Fibroblast of skin of left quadriceps (primary cell): ENCODE measurements around the gene WNT9B.

Source experiments
- DNase-seq, 2 experiments: peaks; one replicate each; pipeline ENCODE4 v3.0.0-alpha.2; 2013; ENCODE audit warnings: low read depth in 2 of 2

Gene WNT9B

DNA sequence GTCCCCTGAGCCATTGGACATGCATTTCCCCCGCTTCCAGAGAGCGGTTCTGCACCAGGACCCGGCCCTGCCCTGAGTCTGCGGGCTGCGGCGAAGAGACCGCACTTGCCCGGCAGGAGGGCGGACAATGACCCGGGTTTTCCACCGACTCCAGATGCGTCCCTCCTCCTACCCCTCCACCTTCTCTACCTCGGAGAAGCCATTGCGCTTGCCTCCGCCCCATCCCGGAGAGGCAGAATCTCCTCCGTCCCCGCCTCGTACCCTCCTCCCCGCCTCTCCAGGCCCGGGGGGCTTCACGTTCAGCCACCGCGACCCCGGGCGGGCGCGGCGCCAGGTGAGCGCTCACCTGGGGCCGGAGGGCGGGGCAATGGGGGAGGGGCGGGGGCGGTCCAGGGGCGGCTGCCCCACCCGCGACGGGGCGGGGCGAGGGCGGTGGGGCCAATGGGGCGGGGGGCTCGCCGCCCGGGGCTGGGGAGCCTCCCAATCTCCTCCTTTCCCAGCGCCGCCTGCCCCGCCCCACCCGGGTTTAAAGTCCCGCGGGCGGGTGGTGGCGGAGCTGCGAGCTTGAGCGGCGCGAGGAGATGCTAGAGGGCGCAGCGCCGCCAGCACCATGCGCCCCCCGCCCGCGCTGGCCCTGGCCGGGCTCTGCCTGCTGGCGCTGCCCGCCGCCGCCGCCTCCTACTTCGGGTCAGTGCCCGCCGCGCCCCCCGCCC, at the start of gene WNT9B:
Gene WNT9B, plus strand, starts transcription at position 555 of the 713 bp plus-strand sequence. Its CDS starts 56 bp downstream, at position 611.
- no peak for DNase-seq

- no peak for DNase-seq
These were observed 48.6 kb upstream of the WNT9B start for GRCh38 chr17:46802800-46803199.

GRCh38 chr17:46803544-46803943, 47.8 kb upstream of the WNT9B start:
- no peak for DNase-seq

DNA sequence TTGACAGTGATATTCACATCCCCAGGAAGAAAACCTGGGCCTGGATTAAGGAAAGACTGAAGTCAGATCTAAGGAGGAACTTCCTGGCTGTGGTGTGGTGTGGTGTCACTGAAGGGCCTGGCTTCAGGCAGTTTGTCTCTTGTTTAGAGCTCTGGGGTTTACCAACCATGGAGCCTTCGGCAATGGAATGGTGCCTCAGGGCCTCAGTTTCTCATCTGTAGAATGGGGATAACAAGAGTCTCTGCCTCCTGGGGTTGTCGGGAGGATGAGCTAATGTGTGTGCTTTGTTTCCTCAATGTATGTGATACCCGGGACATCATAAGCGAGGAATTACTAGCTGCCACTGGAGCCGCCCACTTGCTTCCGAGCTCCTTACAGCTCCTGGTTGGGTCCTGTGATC, 45.6 kb upstream of the WNT9B start:
- no peak for DNase-seq

DNA sequence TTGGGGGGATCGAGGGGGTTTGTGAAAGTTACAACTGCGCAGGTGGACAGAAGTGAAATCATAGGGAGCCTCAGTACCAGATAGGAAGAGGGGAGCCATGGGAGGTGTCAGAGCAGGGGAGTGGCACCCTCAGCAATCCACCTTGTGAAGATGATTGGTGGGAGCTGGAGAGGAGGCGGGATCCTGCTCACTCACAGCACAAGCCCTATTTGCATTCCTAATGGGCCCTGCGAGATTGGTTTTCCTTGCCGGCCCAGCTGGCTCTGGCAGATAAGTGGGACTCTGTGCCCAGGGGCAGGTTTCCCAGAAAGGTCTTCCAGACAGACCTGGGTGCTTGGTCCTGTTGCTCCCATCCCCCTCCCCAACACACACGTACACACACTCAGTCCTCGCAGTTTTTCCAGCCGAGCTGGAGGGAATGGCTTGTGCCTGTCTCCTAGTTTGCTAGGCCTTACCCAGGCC, 42.2 kb upstream of the WNT9B start:
- DNase-seq: no peak

- no peak for DNase-seq
These were observed 40.5 kb upstream of the WNT9B start for GRCh38 chr17:46810837-46811236.

DNA sequence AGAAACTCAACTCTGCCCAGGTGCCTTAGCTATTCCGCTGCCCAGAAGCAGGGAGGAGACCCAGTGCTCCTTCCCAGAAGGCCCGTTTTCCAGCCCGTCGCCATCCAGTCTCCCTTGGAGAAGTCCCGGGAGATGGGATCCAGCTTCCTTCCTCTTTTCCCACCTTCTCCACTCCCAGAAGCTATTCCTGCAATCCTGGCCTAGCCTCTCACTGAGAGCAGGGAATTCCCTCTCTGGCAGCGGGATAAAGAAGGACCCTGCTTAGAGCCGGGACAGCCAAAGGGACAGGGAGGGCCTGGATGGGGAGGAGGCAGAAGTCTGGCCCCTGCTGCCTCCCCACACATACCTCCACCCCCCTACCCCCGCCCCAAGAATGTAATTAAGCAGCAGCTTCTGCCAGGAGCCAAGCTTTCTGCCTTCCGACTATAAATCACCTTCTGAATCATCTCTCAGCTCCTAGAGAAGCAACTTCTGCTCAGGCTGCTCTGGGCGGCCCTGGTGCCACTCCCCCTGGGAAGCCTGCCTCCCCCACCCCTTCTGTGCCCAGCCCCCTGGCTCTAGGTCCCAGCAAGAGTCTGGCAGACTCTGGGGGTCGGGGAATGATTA, 39.3 kb upstream of the WNT9B start:
- DNase-seq: peak; percentile 82

DNA sequence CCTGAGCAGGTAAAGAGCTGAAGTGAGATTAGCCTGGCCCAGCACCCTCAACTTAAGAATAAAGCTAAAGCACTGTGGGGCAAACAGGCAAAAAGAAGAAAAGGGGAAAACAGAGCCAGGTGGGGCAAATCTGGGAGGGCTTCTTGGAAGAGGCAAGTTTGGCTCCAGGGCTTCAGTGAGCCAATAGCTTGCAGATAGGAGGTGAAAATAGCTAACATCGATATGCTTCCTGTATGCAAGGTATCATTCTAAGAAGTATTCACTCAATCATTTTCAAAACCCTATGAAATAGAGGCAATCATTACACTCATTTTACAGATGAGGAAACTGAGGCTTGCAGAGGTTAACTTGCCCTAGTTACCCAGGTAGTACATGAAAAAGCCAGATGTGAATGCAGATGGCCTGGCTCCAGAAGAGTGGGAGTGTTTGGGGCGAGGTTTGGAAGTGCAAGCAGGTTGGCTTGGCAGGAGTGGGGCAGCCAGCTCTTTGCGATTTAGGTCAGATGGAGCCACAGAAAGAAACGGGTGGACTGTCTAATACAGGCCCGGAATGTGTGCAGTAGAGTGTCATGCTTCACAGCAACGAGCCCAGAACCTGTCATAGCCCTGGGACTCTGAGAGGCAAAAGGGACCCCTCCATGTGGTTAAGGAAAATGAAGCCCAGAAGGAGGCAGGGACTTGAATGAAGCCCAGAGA, 38.6 kb upstream of the WNT9B start:
- no peak for DNase-seq

DNA sequence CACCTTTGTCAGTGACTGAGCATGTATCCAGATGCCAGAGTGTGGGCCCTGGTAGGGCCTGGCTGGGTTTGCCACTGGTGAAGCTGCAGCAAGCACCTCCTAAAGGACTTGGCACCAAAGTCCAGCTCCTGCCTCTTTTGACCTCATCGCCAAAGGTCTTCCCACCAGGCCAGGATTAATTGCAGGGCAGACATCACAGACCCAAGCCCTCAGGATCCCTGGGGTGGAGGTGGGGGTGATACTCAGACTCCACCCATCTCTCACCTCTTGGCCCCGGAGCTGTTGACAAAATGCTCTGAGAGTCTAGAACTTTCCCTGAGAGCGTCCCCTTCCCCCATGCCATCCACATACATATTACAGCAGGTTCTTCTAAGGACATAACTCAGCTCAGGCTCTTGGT, 37.5 kb upstream of the WNT9B start:
- no peak for DNase-seq

- no peak for DNase-seq
These were observed 36.9 kb upstream of the WNT9B start for GRCh38 chr17:46814446-46814845.

DNA sequence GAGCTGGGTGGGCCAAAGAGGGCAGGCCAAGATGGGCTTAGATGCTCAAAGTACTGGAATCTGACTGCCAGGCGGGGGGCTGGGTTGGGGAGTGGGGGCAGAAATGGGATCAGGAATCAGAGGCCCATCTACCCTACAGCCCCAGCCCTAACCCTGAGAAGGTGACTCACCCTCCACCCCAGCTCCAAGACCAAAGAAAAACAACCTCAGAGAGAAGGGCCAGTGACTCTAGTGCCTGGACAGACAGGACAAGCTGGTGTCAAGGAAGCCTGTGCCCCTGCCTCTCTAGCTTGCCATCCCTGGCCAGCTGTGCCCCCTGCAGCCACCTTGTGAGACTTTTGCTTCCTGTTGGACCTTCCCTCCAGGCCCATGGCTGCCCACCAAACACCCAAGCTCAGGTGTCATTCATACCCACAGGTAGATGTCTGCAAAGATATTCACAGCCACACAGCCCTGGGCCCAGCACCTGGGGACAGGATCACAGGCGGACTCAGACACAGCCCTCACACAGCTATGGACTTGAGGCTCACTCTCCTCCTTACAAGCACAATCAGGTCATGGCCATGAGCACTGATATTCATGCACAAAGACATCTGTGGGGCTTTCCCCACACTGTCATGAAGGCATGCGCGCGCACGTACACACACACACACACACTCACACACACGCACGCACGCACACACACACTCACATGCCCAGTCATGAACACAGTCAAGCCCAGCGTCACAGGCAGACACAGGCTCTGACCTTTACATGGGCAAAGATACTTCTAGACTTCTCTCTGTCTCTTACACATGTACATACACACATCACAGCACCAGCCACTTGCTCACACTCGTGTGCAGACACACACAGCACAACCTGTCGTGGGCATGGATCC, 35.7 kb upstream of the WNT9B start:
- no peak for DNase-seq

GRCh38 chr17:46817151-46817900, 34.1 kb upstream of the WNT9B start:
- DNase-seq: no peak

DNA sequence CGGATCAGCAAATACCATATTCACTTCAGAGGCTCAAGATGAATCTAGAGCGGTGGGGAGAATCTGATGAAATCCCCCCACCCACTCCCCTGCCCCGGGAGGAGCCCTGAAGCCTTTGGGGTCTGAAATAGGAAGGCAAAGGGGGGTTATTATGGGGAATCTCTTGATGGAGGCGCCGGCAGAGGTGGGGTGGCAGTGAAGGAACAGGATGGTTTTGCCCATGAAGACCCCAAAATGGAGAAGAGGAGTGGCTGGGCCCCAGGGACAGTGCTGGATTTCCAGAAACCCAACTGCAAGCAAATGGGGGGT, 33.5 kb upstream of the WNT9B start:
- no peak for DNase-seq

GRCh38 chr17:46818316-46818928, 33.0 kb upstream of the WNT9B start, which contains the start of gene WNT3:
Gene WNT3 (minus strand): TSS chr17:46818692. CDS start chr17:46818597, 95 bp downstream.
- no peak for DNase-seq

GRCh38 chr17:46818929-46819859, 32.2 kb upstream of the WNT9B start:
- no peak for DNase-seq

DNA sequence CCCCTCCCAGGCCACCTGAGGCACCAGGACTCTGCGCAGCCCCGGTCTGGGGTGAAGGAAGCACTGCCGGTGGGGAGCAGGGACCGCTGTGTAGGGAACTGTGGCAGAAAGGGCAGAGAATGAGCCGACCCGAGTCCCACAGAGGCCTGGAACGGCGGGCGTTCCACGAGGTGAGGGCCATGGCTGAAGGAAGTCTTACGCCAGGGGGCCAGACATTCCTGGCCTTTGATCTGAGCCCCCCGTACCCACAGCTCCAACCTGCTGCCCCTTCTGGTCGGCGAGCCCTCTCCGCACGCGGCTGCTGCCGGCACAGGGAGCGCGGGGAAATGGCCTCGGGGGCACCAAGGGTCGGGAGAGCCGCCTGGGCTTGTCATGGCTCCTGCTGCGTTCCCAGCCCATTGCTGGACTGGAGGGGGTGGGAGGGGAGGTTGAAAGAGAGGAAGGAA, 31.5 kb upstream of the WNT9B start:
- DNase-seq: no peak

GRCh38 chr17:46820592-46821450, 30.6 kb upstream of the WNT9B start:
- no peak for DNase-seq

- no peak for DNase-seq
These were observed 29.6 kb upstream of the WNT9B start for GRCh38 chr17:46821482-46822387.
